Mesothelial cell of epicardium (in vitro differentiated cells): ENCODE results near the gene CCDC170. TPM values are rescaled to one million over a fixed set of nuclear protein-coding genes. Genes with fewer than 3 reads are reported as not detected.

Experiments used
- DNase-seq, 2 experiments: peaks; one replicate each; pipeline ENCODE4 v3.0.0; 2021; ENCODE audit warnings: low spot score in 2 of 2; ENCODE audit not compliant: unreplicated experiment in 2 of 2
- H3K27ac Mint-ChIP-seq: 2 replicates; pipeline ENCODE4 v1.8.0; 2021; ENCODE audit warnings: mixed read lengths
- H3K27me3 Mint-ChIP-seq: 2 replicates; pipeline ENCODE4 v1.8.0; 2021; ENCODE audit warnings: low read depth, mixed read lengths
- H3K36me3 Mint-ChIP-seq: 2 replicates; pipeline ENCODE4 v1.8.0; 2021; ENCODE audit warnings: mixed read lengths
- H3K4me1 Mint-ChIP-seq: 2 replicates; pipeline ENCODE4 v1.8.0; 2021; ENCODE audit warnings: mixed read lengths
- H3K4me3 Mint-ChIP-seq: 2 replicates; pipeline ENCODE4 v1.8.0; 2021; ENCODE audit warnings: mild to moderate bottlenecking, moderate library complexity, mixed read lengths
- H3K9me3 Mint-ChIP-seq: 2 replicates; pipeline ENCODE4 v1.8.0; 2021; ENCODE audit warnings: mixed read lengths
- CTCF ChIP-seq: fragments of 200-600 bp; sonication (generic); IDR thresholded peaks from one replicate; pipeline ENCODE4 v1.5.0; 2021; ENCODE audit warnings: antibody characterized with exemption; ENCODE audit not compliant: unreplicated experiment
- total RNA-seq: library from RNA; stranded (reverse); gene quantifications from 3 replicates; pipeline ENCODE4 v1.2.1, GENCODE V29; 2021

The CCDC170 gene
- total RNA-seq, 1 donor from 2014 or later, result 3.0 TPM

GRCh38 chr6:151664390-151664789 is 170.6 kb downstream of the CCDC170 start:
- Mint-ChIP-seq H3K27ac (no peak overlapping the region), H3K4me1 (no peaks in the 10 kb centered on the region), H3K4me3 (no peak overlapping the region), H3K27me3 (no peaks in the 10 kb centered on the region), H3K9me3 (no peaks in the 10 kb centered on the region), H3K36me3 (no peaks in the 10 kb centered on the region)
- no peak for DNase-seq
- no peak for TF ChIP-seq CTCF

- DNase-seq, result no peak
- Mint-ChIP-seq H3K4me1 (no peaks in the 10 kb centered on the region), H3K9me3 (no peaks in the 10 kb centered on the region), H3K27me3 (no peaks in the 10 kb centered on the region), H3K27ac (no peak overlapping the region), H3K4me3 (no peak overlapping the region), H3K36me3 (no peaks in the 10 kb centered on the region)
- TF ChIP-seq CTCF, result no peak
Measured at GRCh38 chr6:151665329-151665728, 171.5 kb downstream of the CCDC170 start.

- no peaks in the 10 kb centered on the region for H3K36me3 Mint-ChIP-seq
- no peak overlapping the region for H3K27ac Mint-ChIP-seq
- DNase-seq, result no peak
- no peaks in the 10 kb centered on the region for H3K27me3 Mint-ChIP-seq
- TF ChIP-seq CTCF, result no peak
- H3K9me3 Mint-ChIP-seq, result peaks cover 6% of the 10 kb centered on the region
- H3K4me1 Mint-ChIP-seq, result no peaks in the 10 kb centered on the region
- no peak overlapping the region for H3K4me3 Mint-ChIP-seq
Measured at GRCh38 chr6:151666526-151666925, 172.7 kb downstream of the CCDC170 start.

- Mint-ChIP-seq H3K9me3 (peaks cover 6% of the 10 kb centered on the region), H3K4me1 (no peaks in the 10 kb centered on the region), H3K27ac (no peak overlapping the region), H3K4me3 (no peak overlapping the region), H3K36me3 (no peaks in the 10 kb centered on the region), H3K27me3 (no peaks in the 10 kb centered on the region)
- DNase-seq, result no peak
- no peak for TF ChIP-seq CTCF
Measured at GRCh38 chr6:151669208-151669560, 175.4 kb downstream of the CCDC170 start.

DNA sequence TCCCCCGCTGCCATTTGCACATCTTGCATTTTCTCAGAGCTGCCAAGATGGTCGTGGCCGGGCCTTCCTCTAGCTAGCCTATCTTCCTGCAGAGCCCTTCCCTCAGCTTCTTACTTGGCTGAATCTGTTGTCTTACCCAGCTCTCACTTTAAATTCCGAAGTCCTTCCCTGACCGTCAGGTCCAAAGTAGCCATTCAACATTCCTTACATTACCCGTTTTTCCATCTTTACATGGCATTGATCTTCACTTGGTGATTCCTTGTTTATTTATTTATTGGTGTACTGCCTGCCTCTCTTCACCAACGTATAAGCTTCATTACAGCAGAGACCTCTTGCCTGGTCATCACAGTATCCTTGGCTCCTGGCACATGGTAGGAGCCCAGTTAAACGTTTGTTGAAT is 176.3 kb downstream of the CCDC170 start:
- Mint-ChIP-seq H3K9me3 (peaks cover 6% of the 10 kb centered on the region), H3K4me1 (no peaks in the 10 kb centered on the region), H3K27ac (no peak overlapping the region), H3K4me3 (no peak overlapping the region), H3K36me3 (no peaks in the 10 kb centered on the region), H3K27me3 (peaks cover 2% of the 10 kb centered on the region)
- no peak for DNase-seq
- TF ChIP-seq CTCF, result no peak

Other genes starting within 250 kb of the CCDC170 start
- 15.2 to 16.1 TPM (median 15.8 TPM) in 3 replicates for gene ZBTB2, start 102.5 kb upstream of the CCDC170 start, total RNA-seq
- 22.7 to 24.5 TPM (median 23.4 TPM) in 3 replicates for gene RMND1, start 41.9 kb upstream of the CCDC170 start, total RNA-seq